GM19023 (cell line): ENCODE measurements around the gene THPO.
A peak's percentile ranks its signal among the peaks of the same experiment; 100 is the strongest.

Source experiments
- ATAC-seq: cut with Tn5 transposase; IDR thresholded peaks from one replicate; pipeline ENCODE4 v1.9.1; 2021; ENCODE audit warnings: mild to moderate bottlenecking, moderate library complexity; ENCODE audit not compliant: unreplicated experiment

THPO gene

DNA sequence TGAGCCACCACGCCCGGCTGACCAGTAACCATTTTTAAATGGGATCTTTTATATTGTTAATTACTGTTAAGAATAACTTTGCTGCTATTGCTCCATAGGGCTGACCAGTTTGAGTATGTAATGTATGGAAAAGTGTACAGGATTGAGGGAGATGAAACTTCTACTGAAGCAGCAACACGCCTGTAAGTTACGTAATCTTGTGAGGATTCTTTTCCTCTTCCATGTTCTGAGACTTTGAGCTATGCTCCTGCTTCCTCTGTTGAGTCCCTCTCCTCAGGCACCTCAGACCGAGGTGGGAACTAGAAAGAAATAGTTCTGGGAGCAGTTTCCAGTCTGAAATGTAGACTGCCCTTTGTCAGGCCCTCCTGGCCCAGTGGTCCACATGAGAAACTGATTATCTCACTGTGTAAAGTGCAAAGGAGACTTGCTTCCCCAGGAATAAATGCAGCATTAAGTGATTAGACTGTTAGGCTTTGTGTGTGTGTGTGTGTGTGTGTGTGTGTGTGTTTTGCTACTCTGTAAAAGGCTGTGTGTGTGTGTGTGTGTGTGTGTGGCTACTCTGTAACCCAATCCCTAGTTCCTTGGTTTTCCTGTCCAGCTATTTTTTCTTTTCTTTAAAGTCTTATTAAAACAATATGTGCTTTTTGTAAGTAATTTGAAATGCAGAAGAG, 11.3 kb downstream of the THPO start:
- no peak for ATAC-seq

- peak; percentile 81 for ATAC-seq
Observed at GRCh38 chr3:184362668-184363546, 15.1 kb downstream of the THPO start.

GRCh38 chr3:184361932-184362667, 15.9 kb downstream of the THPO start:
- ATAC-seq = peak; percentile 3

DNA sequence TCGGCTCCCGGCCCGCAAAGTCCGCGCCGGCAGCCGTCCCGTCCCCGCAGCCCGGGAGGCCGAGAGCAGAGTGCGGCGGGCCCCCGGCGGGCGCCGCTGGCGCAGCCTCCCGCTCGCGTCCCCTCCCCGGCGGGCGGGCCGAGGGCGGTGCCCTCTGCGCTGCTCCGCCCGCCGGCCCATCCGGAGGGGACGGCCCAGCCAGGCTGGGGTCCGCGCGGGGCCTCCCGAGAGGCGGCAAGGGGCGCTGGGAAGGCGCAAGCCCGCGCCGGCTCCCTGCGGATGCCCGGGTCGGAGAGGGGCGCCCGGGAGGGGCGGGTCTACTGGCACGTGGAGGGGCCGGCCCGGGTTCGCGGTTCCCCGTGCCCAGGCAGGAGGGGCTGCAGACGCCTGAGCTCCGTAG, 16.5 kb downstream of the THPO start, which contains the start of the genes CLCN2 and POLR2H:
Gene CLCN2, minus strand, starts transcription at position 74 of the 400 bp plus-strand sequence. CDS start 126 bp downstream, outside the sequence.
Gene POLR2H, plus strand, starts transcription at position 179 of the 400 bp plus-strand sequence. CDS start 1,783 bp downstream, outside the sequence.
- peak; percentile 34 for ATAC-seq

DNA sequence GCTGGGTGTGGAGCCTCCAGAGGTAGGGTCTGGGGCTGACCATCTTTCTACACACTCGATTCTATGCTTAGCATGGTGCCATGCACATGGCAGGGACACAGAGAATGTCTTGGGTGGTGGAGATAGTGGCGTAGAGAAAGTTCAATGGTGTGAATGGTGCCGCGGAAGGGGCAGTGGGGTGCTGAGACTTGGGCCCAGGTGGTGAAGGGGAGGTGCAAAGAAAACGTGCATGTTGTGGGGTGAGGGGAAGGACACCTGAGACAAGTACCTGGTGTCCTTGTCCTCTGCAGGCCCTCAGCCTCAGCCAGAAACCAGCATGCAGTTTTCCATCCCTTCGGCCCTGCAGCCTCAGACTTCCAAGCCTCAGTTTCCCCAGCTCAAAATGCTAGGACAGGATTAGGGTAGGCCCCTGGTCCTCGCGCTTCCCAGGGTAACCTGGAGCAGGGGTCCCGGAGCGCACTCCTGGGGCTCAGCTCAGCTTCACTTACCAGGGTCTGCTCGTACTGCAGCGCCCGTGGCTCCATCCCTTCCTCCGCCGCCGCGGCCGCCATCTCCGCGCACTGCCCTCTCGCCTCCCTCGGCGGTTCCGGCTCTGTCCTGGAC, 17.0 kb downstream of the THPO start:
- no peak for ATAC-seq

DNA sequence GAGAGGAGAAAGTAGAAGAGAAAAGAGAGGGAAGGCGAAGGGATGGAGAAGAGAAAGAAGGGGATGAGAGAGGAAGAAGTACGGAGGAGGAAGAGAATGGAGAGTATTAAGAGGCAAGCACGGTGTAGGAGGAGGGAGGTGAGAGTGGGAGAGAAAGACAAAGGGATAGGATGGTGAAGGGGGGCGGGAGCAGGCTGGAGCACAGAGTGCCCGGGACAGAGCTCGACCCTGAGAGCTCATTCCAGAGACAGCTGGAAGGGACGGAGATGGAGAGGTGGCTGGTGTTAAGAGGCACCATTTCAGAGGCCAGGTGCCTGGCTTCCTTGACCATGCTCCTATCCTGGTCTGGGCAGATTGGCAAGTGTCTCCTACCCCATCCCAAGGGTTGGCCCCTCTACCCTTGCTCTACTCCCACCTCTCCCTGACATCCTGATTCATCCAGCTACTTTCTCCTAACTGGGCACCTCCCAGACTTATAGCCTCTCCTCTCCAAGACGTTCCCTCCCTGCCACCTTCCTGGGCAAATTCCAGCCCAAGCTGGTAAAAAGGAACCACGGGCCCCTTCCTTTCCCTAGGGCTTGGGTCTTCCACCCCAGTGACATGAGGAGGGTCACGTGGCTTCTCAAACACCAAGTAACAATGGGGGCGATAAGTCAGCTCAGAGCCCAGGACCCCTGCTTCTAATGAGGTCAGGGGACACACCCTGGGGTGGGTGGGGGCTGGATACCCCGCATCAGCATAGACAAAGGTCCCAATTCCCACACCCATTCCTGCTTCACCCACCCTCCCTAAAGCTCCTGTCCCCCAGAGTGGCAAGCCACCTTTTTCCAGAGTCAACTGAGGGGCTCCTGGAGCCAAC, 17.7 kb downstream of the THPO start:
- no peak for ATAC-seq

DNA sequence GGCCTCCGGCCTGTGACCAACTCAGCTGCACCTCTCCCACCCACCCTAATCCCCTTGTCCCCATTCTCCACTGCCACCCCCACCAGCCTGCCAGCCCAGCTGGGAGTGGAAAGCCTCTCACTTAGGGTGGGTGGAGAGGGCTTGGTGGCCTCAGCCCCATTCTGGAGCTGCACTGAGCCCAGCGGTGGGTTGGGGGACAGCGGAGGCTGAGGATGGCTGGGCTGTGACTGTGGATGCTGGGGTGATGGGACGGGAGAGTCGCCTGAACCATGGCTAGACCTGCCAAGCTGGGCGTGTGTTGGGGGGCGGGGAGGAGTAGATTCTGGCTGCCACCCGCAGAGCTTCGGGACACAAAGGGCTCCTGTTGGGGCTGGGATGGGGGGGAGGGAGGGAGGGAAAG, 18.4 kb downstream of the THPO start:
- ATAC-seq = no peak

DNA sequence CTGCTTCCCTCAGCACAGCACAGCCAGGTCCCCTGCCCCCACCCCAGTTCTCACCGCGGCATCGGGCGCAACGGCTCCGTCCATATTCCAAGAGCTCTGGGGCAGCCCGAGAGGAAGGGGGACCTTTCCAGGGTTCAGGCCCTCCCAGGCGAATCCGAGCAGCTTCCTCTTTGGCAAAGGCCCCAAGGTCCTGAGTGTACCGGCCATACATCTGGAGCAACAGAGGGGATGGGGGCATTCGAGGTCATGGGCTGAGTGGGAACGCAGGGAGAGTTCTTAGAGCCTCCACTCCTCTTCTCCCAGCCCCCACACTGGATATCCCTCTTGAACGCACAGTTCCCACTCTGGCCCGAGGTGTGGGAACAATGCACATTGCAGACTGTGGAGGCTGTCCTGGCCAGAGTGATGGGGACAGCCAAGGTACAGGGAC, 19.1 kb downstream of the THPO start:
- ATAC-seq = no peak

DNA sequence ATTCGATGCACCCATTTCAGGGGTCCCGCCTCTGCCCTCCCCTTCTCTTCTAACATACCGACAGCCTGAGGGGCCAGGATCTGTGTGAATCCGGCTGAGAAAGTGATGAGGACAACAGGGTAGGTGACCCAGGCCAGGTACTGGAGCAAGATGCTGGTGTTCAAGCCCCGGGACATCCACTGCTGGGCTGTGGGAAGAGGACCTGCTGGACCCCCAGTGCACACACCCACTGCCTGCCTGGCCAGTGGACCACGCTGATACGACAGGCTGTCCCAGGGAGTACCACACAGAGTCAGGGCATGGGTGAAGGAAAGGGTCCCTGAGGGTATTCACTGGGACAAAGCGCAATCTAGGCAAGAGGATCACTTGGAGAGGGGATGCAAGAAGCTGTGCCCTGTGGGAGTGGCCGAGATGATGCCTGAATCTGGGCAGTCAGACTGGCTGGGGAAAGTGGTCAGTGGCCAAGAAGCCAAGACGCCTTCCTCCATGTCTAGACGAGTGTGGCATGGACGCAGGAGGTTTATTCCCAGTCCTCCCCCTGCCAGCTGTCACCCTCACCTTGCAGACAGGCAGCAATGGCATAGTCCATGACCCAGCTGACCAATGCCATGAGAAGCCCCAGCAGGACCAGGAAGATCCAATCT, 19.8 kb downstream of the THPO start:
- ATAC-seq = no peak

DNA sequence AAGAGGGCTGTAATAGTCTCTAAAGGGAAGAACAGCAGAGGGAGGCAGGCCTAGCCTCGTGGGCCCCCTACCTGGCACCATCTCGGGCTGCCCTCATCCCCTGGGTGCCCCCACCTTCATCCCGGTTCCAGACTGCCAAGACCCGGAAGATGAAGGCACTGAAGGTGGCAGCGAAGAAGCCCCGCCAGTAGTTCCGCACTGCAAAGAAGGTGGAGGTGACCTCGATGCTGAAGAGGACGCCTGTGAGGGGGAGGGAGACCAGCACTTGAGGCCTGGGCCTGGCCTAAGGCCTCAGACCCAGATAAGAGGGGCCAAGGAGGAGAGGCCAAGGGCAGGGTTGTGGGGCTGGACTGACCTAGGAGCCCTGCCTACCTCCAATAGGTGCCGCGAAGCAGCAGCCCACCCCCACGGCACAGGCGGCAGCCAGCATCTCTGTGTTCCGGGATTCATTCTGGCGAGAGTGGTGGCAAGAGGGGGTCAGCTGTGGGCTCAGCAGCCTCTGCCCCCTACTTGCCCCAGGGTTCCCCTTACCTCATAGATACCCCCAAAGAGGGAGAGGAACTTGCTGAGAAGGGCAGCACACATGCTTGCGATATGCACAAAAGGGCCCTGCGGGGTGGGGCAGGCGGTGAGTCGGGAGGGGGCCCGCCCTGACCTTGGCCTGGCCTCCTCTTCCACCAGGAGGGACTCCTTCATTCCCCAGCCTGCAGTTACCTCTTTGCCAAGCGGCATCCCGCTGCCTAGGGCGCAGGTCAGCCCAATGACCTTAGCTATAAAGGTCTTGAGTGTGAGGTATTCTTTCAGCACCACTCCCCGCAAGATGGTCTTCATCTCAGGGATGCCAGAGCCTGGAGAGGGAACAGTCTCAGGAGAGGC, 20.5 kb downstream of the THPO start:
- no peak for ATAC-seq

DNA sequence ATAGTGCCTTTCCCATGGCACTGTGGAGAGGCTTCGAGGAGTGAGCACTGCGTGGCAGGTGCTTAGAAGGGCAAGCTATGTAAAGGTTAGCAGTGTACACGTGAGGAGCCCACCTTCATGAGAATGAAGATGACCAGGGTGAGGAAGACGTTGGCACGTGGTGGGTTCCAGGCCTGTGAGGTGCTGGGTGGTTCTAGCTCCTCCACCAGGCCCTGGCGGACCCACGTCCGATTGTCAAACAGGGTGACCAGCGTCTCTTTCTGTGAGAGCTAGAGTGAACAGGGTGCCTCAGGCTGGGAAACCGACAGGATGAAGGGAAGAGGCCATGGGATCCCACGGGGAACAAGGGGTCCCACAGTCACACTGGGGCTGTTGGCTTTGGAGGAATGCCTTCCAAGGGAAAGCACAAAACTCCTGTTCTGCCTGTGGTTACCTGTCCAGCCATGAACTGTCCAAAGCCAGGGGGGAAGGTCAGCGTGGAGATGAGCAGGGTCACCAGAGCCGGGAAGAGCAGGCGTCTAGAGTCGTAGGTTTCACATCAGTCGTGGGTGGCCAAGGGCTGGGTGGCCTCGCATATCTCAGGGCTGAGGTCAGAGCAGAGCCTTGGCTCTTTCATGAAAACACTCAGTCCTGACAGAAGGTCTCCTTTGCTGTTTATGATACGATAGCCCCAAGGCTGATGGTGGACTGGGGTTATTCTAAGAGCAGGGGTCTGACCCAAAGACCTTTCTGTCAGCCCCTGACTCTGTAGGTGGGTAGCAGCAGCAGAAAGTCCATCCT, 22.6 kb downstream of the THPO start:
- ATAC-seq = no peak

GRCh38 chr3:184354754-184355153, 23.3 kb downstream of the THPO start:
- ATAC-seq = no peak

DNA sequence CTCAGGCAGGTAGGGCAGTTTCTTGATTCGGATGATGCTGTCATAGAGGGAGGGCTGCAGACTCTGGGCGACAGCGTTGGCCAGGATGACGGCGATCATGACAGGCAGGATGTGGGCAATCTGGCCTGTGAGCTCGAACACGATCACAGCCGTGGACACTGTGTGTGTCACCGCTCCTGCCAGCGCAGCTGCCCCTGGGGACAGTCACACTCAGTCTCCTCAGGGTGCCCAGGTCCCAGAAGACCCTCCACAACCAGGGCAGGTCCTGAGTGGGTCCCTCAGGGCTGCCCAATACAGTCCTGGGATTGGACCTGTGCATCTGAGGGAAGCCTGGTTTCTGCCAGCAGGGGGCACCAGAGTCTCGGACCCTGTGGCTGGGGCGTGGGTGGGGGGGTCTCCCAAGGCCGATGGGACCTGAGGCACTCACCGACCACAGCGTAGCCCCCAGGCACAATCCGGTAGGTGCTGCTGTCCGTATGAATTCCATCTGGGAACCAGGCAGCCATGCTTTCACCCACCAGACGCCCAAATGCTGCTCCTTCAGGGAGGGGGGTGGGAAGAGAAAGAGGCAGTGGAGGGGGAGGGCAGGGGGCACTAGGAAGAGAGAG, 23.8 kb downstream of the THPO start:
- ATAC-seq = no peak

DNA sequence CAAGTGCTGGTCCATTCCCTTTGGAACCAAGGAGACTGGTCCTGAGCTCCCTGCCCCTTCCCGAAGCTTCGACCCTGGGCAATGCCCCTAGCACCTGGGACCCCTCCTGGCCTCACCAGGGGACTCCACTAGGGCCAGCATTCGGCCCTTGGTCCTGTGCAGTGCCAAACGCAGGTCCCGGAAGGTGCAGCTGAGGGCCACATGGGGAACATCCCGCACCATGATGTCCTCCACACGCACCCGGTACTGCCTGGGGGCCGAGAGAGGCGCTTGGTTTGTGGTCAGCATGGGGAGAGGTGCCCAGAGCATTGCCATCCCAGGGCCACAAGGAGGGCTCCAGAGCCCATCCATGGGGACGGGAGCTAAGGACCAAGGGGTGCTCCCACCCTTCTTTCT, 24.5 kb downstream of the THPO start:
- ATAC-seq = no peak

- no peak for ATAC-seq
Observed at GRCh38 chr3:184352897-184353545, 25.0 kb downstream of the THPO start.

GRCh38 chr3:184352149-184352785, 25.7 kb downstream of the THPO start:
- ATAC-seq = no peak
